HG03095 (cell line): ENCODE measurements around the gene SELENOO.

Source experiments
- ATAC-seq: cut with Tn5 transposase; IDR thresholded peaks from one replicate; pipeline ENCODE4 v1.9.1; 2021; ENCODE audit warnings: moderate library complexity; ENCODE audit not compliant: unreplicated experiment

SELENOO gene

DNA sequence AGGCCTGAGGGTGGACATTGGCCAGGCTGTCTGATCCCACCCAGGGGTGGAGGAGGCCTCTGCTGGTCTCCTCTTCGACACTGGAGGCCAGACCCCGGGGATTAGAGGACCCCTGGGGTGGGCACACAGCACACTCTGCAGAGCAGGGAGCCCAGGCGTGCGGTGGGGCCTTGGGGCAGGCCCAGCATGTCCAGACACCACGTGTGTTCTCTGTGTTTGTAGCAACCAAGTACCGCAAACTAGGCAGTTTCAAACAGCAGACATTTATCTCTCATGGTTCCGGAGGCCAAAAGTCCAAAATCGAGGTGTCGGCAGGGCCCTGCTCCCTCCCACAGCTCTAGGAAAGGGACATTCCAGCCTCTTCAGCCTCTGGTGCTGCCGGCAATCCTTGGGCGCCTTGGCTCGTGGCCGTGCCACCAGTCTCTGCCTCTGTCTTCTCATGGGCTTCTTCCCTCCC, 28.8 kb upstream of the SELENOO start:
- ATAC-seq = no peak

DNA sequence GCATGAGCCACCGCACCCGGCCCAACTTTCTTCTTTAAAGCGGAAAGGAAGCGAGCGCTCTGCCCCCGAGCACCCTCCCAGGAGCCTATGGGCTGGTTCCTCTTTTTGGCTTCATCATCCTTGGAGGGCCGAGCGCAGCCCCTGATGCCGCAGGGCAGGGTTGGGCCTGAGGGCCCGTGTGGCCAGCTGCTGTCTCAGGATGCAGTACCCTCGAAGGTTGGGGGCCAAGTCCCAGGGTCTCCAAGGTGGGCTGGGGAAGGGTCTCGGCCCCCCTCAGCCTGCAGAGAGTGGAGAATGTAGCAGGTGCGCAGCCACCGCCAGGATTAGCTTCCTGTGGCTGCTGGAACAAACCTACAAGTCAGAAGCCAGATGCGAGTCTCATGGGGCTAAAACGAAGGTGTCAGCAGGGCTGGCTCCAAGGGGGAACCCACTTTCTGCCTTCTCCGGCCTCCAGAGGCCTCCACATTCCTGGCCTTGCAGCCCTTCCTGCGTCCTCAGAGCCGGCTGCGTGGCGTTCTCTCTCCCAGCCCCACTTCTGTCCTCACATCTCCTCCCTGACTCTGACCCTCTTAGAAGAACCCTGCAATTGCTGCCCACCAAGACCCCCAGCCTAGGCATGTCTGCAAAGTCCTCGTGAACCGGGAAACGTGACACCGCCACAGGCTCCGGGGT, 27.4 kb upstream of the SELENOO start:
- no peak for ATAC-seq

DNA sequence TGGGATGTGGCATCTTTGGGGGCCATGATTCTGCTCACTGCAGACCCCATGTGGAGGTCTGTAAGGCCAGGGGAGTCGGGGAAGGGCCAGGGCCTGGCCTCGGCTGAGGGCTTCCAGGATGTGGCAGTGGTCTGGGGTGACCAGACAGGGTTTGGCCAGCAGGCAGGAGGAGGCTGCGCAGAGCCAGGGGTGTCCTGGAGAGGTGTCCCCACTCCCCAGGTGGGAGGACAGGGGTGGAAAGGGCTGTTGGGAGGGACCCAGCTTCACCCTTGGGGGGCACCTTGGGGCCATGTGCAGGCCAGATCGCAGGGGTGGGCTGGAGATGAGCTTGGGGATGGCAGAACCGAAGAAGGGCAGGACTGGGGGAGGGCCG, 26.8 kb upstream of the SELENOO start:
- no peak for ATAC-seq

DNA sequence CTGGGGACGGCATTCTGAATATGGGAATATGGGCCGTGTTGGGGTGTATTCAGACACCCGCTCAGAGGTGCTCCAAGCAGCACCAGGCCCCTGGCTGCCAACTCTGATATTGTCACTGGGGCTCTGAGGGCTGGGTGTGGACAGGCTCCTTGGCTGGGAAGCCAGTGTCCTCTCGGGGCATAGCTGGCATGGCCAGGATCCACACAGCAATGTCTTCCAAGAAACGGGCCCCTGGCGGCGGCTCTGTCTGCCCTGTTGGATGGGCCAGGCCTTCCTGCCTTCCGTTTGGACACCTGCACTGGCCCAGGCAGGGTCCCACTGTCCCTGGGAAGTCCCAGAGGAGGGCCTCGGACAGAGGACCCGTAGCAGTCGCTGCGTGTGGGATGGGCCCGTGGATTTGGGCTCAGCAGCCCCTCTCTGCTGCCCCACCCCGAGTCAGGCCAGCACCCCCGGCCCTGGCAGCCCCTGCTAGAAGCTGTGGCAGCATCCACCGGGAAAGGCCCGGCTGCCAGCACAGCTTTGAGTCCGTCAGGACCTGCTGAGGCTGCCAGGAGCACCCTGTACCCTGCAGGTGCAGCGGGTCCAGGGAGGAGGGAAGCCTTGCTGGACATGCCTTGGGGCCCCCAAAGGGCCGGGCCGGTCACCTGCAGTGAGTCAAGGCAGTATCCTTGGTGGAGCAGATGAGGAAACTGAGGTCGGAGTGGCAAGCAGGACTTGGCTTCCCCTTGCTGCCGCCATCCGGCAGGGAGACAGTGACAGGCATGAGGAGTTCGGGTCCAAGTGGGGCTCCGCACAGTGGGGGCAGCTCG, 26.2 kb upstream of the SELENOO start:
- ATAC-seq = no peak

DNA sequence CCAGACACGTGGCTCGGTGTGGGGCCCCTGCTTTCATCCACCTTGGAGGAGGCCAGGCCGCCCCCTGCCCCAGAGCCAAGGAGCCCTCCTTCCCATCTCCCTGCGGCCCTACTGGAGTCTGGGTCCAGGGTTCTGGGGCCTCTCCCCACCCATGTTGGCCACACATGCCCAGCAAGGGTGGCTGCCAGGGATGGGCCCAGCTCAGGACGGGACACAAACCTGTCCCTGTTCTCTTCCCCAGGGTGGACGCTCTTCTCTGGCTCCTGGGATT, 25.7 kb upstream of the SELENOO start:
- ATAC-seq = no peak

DNA sequence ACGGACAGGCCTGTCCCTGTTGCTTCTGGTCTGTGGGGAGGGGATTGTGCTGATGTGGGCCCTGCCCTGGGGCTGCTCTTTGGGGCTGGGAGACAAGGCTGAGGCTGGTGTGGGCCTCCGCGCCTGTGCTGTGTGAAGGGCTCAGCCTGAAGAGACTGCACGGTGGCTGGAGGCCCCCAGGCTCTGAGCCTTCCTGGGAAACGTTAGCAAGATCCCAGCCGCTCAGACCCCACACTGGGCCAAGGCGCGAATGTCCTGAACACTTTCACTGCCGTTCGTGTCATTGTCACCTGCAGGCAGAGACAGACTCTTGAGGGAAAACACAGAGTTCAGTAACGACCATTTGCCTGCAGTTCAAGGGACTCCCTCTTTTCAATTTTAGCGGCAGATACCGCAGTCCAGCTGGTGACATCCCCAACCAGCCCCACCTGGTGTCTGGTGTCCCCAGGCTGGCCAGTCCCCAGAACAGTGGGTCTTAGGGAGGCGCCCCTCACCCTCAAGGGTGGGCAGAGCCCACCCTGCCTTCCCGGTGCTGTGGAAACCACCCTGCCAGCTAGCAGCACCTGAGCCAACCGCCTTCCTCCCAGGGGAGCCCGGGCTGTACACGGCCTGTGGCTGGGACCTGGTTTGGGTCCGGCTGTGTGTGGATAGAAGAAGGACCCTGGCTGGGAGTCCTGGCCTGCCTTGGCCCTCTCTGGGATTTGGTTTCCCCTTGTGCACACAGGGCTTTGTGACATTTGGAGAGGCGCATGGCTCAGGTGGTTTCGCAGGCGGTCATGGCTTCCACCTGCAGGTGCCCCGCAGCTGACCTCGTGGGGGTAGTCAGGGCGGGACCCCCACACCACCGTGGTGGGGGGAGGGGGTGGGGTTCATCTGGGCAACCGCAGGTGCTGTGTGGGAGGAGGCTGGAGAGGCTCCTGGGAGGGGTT, 24.6 kb upstream of the SELENOO start:
- no peak for ATAC-seq

DNA sequence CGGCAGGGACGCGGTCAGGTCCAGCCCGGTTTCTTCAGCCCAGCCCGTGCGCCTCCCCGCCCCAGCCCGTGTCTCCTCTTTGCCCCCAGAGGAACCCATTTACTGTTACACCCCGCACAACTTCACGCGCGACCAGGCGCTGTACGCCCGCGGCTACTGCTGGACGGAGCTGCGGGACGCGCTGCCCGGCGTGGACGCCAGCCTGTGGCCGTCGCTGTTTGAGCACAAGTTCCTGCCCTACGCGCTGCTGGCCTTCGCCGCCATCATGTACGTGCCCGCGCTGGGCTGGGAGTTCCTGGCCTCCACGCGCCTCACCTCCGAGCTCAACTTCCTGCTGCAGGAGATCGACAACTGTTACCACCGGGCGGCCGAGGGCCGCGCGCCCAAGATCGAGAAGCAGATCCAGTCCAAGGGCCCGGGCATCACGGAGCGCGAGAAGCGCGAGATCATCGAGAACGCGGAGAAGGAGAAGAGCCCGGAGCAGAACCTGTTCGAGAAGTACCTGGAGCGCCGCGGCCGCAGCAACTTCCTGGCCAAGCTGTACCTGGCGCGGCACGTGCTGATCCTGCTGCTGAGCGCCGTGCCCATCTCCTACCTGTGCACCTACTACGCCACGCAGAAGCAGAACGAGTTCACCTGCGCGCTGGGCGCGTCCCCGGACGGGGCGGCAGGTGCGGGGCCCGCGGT, 23.8 kb upstream of the SELENOO start:
- no peak for ATAC-seq

DNA sequence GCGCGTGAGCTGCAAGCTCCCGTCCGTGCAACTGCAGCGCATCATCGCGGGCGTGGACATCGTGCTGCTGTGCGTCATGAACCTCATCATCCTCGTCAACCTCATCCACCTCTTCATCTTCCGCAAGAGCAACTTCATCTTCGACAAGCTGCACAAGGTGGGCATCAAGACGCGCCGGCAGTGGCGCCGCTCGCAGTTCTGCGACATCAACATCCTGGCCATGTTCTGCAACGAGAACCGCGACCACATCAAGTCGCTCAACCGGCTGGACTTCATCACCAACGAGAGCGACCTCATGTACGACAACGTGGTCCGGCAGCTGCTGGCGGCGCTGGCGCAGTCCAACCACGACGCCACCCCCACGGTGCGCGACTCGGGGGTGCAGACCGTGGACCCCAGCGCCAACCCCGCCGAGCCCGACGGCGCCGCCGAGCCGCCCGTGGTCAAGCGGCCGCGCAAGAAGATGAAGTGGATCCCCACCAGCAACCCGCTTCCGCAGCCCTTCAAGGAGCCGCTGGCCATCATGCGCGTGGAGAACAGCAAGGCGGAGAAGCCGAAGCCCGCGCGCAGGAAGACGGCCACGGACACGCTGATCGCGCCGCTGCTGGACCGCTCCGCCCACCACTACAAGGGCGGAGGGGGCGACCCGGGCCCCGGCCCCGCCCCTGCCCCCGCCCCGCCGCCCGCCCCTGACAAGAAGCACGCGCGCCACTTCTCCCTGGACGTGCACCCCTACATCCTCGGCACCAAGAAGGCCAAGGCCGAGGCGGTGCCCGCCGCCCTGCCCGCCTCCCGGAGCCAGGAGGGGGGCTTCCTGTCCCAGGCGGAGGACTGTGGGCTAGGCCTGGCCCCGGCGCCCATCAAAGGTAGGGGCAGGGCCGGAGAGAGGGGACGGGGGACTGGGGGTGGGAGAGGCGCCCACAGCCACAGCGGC, 23.0 kb upstream of the SELENOO start:
- ATAC-seq = no peak

DNA sequence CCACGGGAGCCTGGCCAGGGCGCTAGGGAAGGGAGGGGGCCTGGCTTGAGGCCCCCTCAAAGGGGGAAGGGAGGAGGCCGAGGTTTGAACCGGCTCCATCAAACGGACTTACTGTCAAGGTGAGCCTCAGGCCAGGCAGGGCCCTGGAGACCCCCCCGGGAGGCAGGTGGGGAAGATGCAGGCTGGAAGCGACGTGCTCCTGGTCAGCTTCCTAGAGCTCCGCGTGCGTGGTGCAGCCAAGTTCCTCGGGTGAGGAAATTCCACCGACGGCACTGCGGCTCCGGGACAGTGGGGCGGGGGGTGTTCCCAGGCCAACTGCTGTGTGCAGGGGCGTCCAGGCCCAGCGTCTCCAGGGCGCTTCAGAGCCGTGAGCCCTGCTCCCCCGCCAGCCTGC, 22.3 kb upstream of the SELENOO start:
- ATAC-seq = no peak

DNA sequence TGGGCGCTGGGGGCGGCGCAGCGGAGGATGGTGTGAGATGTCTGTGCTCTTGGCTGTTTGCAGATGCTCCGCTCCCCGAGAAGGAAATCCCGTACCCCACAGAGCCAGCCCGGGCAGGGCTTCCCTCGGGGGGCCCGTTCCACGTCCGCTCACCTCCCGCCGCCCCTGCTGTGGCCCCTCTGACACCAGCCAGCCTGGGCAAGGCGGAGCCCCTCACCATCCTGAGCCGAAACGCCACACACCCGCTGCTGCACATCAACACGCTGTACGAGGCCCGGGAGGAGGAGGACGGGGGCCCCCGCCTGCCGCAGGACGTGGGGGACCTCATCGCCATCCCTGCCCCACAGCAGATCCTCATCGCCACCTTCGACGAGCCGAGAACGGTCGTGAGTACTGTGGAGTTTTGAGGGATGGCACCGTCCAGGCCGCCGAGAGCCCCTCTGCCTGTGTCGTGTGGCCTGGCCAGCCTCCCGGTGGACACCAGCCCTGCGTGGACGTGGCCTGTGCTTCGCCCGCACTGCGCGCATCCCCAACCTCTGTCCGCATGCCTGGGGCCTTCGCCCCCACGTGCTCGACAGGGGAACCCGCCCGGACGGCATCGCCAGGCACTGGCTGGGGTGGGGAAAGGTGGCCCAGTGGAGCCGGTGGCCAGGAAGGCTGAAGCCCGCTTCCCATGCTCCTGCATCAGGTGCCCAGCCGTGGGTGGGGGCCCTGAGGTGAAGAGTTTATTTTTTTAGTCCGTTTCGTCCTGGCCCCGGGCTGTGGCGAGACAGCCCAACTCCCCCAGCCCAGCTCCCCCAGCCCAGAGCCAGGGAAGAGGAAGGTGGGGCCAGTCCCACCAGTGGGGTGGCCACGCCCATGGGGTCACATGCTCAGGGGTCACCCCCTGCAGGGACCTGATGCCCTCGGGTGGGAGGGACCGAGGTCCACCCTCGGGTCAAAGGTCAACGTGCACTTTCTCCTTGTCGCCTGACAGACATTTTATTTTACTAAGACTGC, 21.6 kb upstream of the SELENOO start:
- no peak for ATAC-seq

DNA sequence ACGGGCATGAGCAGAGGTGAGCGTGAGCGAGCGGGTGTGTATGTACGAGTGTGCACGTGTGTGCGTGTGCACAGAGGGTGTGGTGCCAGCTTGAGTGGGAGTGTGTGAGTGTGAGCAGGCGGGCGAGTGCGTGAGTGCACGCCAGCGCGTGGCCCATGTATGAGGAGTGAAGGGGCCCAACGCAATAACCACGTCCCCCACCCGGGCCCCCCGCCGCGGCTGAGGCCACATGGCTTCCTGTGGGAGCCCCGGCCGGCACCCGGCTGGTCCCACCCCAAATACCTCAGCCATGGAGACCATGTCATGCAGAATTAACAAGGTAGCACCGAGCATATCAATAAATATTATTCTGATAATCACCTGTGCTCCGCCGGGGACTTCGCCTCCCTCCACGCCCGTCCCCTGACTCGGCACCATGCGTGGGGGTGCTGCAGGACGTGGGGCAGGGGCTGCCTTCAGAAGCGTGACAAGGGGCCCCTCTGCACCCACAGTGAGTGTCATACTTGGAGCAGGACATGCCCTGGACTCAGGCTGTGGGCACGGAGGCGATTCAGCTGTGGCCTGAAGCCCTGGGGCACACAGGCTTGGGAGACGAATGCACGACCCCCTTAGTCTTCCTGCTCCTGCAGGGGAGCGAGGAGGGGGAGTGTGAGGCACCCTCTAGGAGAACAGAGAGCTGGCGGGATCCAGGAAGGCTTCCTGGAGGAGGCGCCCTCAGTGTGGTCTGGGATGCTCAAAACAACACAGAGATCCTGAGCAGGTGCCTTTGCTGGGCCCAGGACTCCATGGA, 20.7 kb upstream of the SELENOO start:
- ATAC-seq = no peak

DNA sequence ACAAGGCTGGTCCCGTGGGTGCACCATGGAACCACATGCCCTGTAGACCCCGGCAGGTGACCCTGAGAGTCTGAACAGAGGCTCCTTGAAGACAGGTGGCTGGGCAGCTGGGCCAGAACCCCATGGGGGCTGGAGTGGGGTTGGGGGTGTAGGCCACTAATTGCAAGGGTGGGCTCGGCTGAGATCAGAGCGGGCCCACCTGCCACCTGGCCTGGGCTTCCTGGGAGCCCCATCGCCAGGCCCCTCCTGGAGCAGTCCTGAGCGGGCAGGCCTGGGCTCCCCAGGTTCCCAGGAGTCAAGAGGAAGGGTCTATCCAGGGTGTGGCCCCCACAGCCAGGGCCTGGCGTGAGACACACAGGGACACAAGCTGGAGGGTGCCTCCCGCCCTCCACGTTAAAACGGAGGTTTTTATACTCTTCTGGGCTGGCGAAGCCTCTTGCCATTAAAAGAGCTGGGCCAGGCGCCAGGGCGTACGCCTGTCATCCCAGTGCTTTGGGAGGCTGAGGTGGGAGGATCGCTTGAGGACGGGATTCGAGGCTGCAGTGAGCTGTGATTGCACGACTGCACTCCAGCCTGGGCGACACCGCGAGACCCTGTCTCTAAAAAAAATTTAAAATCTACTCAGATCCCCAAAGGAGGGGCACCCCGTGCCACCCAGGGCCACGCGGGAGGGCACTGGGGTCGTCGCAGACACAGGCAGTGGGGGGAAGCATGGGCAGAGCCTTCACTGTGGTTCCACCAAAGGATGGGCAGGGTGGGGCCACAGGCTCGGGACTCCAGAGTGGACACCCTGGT, 19.9 kb upstream of the SELENOO start:
- ATAC-seq = no peak

DNA sequence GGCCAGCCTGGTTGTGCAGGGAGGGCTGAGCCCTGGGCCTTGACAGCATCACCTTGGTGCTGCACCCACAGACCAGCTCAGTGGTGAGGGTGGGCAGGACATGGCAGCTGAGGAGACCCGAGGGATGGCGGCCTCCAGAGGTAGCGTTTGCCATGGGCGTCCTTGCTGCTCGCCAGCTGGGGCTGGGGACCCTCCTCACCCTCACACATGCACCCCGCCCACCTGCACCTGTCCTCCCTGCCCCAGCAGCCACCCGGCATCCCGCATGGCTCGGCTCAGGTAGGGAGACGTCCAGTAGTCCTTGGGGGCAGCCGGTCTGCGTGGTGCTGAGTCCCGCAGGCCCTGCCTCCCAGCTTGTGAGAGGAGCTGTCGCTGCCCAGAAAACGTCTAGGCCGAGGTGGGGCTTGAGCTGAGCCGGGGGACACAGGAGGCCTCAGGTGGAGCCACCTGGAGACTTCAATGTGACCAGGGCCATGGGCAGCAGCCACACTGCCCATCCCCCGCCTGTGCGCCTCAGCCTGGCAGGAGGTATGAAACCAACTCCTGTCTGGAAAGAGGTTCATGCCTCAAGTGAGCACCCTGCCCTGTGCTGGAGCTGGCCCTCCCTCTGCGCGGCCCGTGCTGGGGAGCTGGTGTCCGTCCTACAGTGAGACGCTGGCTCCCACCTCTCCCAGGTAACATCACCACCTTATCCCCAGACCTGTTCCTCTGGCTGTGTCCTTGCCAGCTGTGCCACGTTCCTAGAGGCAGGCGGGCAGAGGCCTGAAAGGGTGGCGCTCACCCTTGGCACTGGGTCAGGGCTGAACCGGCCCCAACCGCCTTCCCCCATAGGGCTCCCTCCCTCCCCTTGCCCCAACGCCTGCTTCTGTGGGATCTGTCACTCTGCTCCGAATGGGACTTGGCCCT, 18.4 kb upstream of the SELENOO start:
- no peak for ATAC-seq

DNA sequence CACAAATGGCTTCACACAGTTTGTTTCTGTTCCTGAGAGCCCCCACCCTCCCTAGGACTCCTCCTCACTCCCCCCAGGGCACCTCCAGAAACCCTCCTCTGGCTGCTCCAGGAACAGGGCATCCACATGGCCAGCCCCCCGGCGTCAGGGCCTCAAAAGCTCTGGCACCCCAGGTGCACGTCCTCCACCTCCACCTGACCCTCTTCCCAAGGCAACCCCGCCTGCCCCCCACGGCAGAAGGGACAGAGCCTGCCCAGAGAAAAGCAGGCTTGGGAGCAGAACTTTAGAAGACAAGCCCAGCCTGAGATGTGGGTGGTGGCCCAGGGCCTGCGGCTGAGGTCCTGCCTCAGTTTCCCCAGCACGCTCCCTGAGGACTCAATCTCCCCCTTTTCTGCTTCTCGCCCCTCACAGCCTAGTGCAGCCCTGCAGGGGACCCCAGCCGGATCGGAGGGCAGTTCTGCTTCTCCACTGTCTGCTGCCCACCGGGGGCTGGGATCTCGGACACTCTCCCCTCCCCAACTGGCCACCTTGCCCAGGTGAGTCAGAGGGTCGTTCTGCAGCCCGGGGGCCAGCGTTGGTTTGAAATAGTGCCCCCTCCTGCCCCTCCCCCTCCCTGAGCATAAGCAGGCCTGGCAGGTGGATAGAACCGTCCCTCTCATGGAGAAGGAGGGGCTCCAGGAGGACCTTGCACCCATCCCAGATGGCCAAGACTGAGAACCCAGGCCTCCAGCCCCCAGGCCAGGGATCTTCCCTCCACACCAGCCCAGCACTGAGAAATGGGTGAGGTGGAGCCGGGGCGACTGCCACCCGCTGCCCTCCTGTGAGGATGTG, 17.5 kb upstream of the SELENOO start:
- ATAC-seq = no peak
